Stimulated activated CD4-positive, alpha-beta T cell treated with anti-CD3 and anti-CD28 coated beads, Interleukin-15, amount 100 ng/mL, for 1 hour (primary cell): Measurements from ENCODE around the gene LTBP2.
"Not testable (repeated sequence)": the region's sequence is repeated elsewhere in the genome, so short reads cannot be mapped to it uniquely, and the experiment has no call there.

Experiments used
- DNase-seq, 2 donors: peaks; one replicate each; pipeline ENCODE4 v3.0.0-alpha.2; 2020; ENCODE audit warnings: low read depth in 1 of 2, low spot score in 1 of 2

LTBP2 gene

GRCh38 chr14:74554742-74555362 lies 57.2 kb downstream of the LTBP2 start:
- DNase-seq: no peak

DNA sequence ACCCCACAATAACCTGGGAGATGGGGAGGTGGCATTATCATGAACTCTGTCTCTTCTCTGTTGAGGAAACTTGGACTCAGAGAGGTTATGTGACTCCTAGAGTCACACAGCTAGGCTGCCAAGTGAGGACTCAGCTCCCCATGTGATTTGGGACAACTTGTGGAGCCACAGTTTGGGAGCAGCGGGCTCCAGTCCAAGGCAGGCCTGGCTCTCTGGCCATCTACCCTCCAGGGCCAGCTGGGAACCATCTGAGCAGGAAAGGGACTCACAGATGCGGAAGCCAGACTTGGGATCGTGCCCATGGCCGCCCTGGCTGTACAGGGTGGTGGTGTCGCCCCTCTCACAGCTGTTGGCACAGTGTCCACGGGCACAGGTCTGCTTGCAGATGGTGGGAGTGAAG lies 59.4 kb downstream of the LTBP2 start:
- DNase-seq: no peak

DNA sequence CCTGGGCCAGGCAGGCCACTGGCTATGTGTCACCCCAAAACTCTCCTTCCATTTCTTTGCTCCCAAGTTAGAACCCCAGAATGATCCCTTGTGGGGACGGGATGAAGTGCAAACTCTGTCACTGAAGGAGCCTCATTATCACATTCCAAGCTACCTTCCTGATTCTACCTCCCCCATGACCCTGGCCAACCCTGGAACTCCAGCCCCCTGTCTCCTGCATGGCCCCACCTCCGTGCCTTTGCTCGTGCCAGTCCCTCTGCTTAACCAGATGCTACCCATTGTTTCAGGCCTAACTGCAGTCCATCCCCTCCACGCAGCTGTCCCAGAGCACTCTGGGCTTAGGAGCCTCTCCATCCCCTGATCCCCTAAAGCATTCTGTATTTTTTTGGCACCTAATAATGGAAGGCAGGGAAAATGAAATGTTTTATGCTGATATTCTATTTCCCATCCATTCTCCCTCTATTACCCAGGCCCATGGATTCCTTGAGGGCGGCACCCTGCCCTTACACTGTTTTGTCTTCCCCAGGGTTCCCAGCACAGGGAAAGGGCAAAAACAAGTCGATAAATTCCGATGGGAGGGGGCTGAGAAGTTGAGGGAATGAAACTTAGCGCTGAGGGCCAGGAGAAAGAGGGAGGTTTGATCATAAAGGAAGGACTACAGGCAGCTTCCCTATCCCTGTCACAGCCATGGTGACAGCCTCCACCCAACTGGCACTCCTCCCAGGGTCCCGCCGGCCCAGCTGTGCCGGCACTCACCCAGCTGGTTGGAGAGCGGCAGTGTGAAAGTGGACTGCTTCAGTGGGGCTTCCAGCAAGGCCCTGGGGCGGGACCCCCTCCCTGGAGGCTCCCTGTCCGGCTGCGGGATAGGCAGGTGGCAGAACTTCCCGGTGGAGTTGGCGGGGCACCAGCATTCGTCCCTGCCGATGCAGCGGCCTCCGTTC lies 60.3 kb downstream of the LTBP2 start:
- no peak for DNase-seq

DNA sequence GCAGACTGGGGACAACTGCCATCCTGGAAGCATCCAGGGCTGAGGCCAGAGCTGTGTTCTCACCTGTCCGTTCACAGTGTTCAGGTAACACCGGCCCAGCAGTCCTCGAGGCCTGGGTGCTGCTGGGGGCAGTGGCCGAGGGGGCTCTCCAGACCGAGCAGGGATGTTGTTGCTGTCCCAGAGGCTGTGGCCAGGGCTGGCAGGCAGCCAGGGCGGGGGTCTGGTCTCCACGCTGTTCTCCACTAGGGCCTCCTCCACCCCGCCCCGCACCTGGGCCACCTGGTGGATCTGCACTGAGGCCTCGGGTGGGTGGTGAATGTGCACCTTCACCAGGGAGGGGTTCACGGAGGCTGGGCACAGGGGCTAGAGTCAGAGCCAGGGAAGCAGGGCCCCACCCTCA lies 61.0 kb downstream of the LTBP2 start:
- DNase-seq: no peak

DNA sequence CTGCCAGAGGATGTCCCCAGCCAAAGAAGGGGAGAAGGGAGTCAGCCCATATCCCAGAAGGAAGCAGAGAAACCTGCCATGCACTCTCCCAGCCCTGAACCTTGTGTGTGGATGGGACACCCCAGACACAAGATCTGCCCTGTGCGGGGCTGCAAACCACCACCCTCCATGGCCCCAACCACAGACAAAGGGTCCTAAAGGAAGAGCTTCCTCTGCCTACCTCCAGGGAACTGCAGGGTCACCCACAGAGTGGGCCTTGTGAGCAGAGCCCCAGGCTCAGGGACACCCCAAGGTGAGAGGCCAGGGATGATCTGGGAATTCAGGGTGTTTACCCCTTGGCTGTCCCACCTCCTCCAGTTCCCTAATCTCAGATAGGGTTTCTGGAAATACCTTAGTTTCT lies 62.0 kb downstream of the LTBP2 start:
- no peak for DNase-seq

GRCh38 chr14:74549588-74549987 lies 62.4 kb downstream of the LTBP2 start:
- DNase-seq: no peak

DNA sequence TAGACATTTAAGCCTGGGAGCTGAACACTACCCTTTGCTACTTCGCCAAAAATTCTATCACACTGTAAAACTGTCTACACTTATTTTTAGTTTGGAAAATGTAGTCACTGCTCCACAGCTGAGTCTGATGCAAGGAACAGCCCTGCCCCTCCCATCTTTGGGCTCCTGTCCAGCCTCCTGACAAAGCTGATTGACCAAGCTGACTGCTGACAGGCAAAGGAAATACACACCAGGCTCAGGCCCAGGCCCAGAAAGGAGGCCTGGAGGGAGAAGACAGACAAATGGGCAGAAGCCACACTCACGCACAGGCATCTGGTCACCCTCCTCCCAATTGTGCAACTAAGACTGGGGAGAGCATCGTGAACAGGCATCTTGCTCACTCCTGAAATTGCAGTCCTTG lies 63.2 kb downstream of the LTBP2 start:
- DNase-seq: no peak

DNA sequence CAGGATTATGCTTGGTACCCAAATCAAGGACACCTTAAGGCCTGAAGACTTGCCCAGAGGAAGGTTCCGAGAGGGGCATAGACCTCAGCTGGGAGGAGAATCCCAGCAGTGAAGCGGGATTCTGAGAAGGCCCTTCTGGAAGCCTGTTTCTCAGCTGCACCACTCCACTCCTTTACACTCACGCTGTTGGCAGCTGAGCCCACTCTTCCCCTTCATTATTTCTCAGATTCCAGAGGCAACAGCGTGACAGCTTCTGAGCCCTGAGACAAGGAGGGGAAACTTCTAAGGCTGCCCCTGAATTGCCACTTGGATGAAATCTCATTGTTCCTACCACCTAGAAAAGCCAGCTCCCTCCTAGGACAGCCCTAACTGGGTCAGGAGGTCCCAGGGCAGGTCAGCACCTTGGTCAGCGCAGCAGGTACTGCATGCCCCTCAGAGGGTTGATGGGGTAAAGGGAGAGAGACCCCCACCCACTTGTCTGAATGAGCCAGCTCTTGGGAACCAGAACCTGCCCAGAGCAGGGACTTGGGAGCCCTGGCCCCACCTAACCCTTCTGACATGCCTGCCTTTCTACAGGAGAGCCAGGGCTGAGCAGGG lies 64.6 kb downstream of the LTBP2 start:
- no peak for DNase-seq

- no peak for DNase-seq
These were observed 65.6 kb downstream of the LTBP2 start for GRCh38 chr14:74546416-74546815.

DNA sequence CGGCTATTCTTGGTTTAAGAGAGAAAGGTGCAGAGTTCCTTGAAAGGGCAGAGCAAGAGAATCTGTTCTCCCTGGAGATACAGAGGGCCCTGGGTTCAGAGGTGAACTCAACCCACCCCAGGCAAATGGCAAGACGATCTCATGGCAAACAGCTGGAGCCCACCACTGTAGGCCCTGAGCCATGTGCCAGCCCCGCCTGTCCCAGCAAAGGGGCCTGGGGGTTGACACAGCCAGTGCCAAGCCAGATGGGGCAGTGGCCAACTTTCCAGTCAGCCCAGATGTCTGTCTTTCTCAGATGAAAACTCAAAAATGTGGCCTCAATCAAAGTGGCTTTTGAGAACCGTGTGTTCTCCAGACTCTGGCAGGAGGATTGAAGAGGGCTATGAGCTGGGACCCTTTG lies 66.7 kb downstream of the LTBP2 start:
- no peak for DNase-seq

DNA sequence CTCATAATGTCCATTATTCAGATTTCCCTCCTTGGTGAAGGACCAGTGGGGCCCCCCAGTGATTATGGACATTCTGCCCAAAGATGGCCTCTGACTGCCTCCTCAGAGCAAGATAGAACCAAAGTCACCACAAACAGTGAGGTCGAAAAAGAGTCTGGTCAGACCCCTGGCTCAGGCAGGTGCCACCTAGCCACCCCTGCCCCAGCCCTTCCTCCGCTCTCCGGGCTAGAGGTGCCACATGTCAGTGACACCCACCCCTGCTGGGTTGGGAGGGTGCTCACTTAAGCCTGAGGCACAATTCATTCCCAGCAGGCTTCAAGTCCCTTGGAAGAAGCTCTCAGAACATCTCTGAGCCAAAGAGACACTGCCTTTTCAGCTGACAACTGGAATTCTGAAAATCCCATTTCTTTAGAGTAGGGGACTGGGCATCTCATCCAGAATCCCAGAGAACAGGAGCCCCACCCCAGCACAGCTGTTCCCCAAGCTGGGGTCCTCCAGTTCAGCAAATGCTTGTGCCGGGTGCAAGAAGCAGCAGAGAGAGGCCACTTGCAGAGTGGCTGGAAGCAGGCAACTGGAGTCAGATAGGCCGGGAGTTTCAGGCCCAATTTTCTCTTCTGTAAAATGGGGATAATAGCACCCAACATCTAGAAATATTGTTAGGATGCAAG lies 68.1 kb downstream of the LTBP2 start:
- DNase-seq: no peak

- no peak for DNase-seq
These were observed 69.9 kb downstream of the LTBP2 start for GRCh38 chr14:74542056-74542685.

DNA sequence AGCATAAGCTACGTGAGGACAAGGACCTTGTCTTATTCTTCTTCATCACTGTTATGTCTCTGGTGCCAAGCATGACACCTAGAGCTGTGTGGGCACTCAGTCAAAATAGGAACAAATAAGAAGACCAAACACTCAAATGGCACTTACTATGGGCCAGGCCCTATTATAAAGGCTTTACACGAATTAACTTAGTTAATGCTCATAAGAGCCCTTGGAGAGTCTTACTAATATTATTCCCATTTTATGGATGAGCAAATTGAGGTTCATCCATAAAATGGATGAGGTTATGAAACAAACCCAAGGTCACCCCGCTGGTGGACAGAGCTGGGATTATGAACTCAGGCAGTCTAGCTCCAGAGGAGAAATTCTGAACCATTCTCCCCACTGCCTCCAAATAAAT lies 70.8 kb downstream of the LTBP2 start:
- DNase-seq: no peak

GRCh38 chr14:74539503-74539902 lies 72.5 kb downstream of the LTBP2 start:
- no peak for DNase-seq

GRCh38 chr14:74538411-74539391 lies 73.3 kb downstream of the LTBP2 start:
- no peak for DNase-seq

GRCh38 chr14:74536336-74536735 lies 75.7 kb downstream of the LTBP2 start:
- DNase-seq: not testable (repeated sequence)

DNA sequence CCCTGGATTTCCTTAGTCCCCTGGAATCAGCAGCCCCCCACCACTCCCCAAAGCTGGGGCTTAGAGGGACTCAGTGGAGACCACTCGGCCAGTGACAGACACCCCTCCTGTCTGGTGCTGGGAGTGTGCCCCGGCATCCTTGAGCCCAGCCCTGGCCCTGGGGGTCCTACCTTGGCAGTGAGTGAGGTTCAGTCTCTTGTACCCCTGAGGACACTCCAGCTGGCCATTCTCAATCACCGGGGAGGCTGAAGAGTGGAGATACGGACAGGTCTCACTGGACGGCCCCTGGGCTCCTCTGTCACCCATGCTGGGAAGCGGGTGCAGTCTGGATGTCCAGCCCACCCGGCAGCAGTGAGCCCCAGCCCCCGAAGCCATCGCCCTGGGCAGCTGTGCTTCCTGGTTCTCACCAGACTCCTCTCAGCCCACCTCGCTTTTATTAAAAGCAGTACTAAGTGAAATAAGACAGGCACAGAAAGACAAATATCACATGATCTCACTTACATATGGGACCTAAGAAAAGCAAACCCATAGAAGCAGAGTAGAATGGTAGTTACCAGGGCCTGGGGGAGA lies 76.2 kb downstream of the LTBP2 start:
- DNase-seq: no peak

DNA sequence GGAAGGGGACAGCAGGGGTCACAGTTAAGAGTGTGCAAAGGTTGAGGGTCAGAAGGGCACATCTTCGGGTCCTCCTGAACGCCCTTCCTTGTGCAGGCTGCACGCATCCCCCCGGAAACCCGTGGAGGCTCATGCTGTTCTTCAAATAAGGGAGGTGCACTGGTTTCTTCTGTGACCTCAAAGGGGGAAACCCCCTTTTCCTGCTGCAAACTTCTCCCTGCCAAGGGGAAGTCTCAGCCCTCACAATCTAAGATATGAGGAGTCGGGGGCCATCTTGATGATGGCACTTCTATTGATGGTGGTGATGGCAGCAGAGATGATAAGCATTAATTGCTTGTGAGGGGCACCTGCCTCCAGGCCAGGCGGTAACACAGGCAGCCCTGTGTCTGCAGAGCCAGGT lies 78.5 kb downstream of the LTBP2 start:
- no peak for DNase-seq

DNA sequence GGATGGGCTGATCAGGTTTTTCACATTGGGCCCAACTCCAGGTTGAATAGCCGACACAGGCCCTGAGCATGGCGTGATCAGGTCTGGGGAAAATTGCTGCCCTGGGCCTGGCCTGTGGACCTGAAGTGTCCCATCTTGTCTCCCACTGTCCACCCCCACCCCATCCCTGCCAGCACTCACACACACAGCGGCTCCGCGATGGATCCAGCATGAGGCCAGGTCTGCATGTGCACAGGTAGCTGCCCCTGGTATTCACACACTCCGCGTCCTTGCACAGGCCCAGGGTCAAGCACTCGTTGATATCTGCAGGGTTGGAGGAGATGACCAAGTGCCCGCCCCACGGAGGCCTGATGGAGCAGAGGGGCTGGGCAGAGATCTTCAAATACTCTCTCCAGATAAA lies 79.8 kb downstream of the LTBP2 start:
- DNase-seq: no peak

DNA sequence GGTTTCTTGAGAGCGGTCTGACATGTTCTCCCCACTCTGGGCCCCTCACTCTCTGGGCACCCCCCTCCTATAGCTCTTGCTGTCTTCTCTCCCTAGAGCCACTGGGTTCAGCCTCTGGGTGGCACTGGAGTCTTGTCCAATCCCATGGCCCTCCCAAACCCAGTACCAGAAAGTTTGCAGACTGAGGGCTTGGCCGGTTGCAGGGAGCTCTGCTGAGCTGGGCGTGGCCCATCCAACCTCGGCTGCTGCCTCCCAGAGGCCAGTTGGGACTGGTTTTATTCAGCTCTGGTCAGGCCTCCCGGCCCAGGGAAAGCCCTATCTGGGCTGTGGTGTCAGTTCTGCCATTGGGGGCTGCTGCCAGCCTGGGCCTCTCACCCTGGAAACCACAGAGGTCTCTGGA lies 80.6 kb downstream of the LTBP2 start:
- DNase-seq: no peak
